ENCODE measurements around the gene CBX2.

CBX2 gene

GRCh38 chr17:79815836-79816461, 38.0 kb downstream of the CBX2 start:
- no peak overlapping the region for H3K4me3 ChIP-seq (ENCODE audit: low read depth, low read length)
- TF ChIP-seq CTCF (IDR thresholded peaks at IDR 0.05; ENCODE audit: control insufficient read depth, extremely low read depth, insufficient read depth): no peak
- DNase-seq (ENCODE audit: low read depth): no peak

- DNase-seq (ENCODE audit: low read depth): no peak
- no peak for TF ChIP-seq CTCF (IDR thresholded peaks at IDR 0.05; ENCODE audit: control insufficient read depth, extremely low read depth, insufficient read depth)
- no peak overlapping the region for H3K4me3 ChIP-seq (ENCODE audit: low read depth, low read length)
Observed at GRCh38 chr17:79818026-79818758, 40.2 kb downstream of the CBX2 start.

- DNase-seq (ENCODE audit: low read depth): no peak
- no peak for TF ChIP-seq CTCF (IDR thresholded peaks at IDR 0.05; ENCODE audit: control insufficient read depth, extremely low read depth, insufficient read depth)
- H3K4me3 ChIP-seq (ENCODE audit: low read depth, low read length): no peak overlapping the region
Observed at GRCh38 chr17:79819085-79819484, 41.1 kb downstream of the CBX2 start.

GRCh38 chr17:79819534-79820276, 41.8 kb downstream of the CBX2 start:
- no peak for DNase-seq (ENCODE audit: low read depth)
- no peak overlapping the region for H3K4me3 ChIP-seq (ENCODE audit: low read depth, low read length)
- no peak for TF ChIP-seq CTCF (IDR thresholded peaks at IDR 0.05; ENCODE audit: control insufficient read depth, extremely low read depth, insufficient read depth)

- no peak overlapping the region for H3K4me3 ChIP-seq (ENCODE audit: low read depth, low read length)
- TF ChIP-seq CTCF (IDR thresholded peaks at IDR 0.05; ENCODE audit: control insufficient read depth, extremely low read depth, insufficient read depth): no peak
- DNase-seq (ENCODE audit: low read depth): no peak
Observed at GRCh38 chr17:79820959-79821330, 43.0 kb downstream of the CBX2 start.

- DNase-seq (ENCODE audit: low read depth): no peak
- no peak overlapping the region for H3K4me3 ChIP-seq (ENCODE audit: low read depth, low read length)
- TF ChIP-seq CTCF (IDR thresholded peaks at IDR 0.05; ENCODE audit: control insufficient read depth, extremely low read depth, insufficient read depth): no peak
Observed at GRCh38 chr17:79821331-79822095, 43.6 kb downstream of the CBX2 start.

Measured in LNCaP clone FGC (cell line).